Jurkat, Clone E6-1 (cell line): Measurements from ENCODE around the gene NSL1.
A peak's percentile ranks its signal among the peaks of the same experiment; 100 is the strongest.
"Not testable (repeated sequence)": the region's sequence is repeated elsewhere in the genome, so short reads cannot be mapped to it uniquely, and the experiment has no call there.

Experiments
- DNase-seq: peaks from one replicate; pipeline ENCODE4 v3.0.0-alpha.2; 2011; ENCODE audit warnings: low read depth, low spot score
- H3K4me3 ChIP-seq: 2 replicates; pipeline ENCODE4 v1.5.1; 2011; ENCODE audit warnings: mild to moderate bottlenecking, low read length, control low read depth, moderate library complexity

NSL1 gene

DNA sequence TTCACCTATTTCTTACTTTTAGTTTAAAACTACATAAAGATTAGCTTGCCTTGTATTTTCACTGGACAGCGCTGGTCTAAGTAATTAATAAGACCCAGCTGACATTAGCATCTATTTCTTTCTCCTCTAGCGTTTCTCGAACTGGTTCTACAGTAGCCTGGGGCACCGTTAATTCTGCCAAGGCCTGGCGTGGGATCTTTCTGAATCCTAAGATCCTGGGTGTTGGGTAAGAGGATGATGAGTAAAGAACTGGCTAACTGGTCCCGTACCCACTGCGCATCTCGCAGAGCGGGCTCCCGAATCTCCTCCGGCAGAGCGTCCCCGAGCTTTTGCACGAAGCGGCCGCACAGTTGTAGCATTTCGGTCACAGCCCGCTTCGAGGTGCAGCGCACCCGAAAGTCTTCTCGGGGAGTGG lies 309 bp downstream of the NSL1 start:
- DNase-seq, result peak; percentile 39
- peak overlapping the region; percentile 97 for H3K4me3 ChIP-seq

DNA sequence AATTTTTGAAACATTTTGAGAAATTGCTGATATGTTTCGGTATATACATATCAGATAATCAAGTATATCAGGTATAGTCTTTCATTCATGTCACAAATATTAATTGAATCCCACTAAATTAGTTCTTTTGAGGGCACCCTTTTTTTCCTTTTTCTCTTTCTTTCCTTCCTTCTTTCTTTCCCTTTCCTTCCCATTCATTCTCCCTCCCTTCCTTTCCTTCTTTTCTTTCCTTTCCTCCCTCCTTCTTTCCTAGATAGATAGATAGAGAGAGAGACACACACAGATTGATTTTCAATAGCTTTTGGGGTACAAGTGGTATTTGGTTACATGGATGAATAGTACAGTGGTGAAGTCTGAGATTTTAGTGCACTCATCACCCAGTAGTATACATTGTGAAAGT lies 5.7 kb downstream of the NSL1 start:
- no peak for DNase-seq

DNA sequence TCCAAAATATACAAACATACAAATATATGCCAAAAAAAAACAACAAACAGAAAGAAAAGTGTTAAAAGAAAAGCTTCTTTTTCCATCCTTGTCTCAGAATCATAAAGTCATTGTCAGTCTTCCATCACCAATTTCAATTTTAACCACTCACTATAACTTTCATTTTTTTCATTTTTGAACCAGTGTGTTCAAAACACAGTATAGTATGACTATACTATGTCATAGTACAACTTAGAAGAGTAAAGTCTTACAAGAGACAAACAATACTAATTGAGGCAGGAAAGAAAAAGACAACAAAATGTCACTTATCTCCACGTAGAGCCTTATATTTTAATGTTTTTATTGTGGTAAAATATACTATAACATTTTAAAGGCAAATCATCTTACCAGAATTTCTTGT lies 7.6 kb downstream of the NSL1 start:
- no peak overlapping the region for H3K4me3 ChIP-seq
- no peak for DNase-seq

More for the DNA sequence above, 5.7 kb downstream of the NSL1 start:
- H3K4me3 ChIP-seq, result no peak overlapping the region

DNA sequence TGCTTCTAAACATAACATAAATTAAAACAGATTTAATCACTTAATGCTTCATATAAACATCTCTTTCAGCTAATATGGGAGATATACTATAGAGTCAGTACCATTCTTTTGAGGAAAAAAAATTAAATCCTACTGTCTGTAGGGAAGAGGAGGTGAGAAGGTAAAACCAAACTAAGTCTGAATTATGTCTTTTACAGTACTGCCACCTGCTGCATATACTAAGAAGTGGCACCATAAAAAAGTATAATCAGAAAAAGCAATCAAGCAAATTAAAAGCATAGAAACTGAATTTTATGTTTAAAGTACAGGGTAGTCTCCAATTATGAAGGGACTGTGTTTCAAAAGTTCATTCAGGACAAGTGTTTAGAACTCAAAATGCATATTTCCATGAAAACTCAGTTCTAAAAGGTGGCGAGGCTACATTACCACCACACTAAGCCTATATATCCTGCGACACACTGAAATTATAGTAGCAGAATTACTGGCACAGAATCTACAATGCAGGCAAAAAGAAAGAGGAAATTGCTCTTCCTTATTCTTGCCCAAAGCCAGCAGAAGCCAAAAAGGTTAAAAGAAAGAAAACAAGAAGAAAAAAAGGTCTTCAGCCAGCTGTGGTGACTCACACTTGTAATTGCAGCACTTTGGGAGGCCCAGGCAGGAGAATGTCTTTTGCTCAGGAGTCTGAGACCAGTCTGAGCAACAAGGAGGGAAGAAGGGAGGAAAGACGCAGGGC lies 9.0 kb downstream of the NSL1 start:
- no peak overlapping the region for H3K4me3 ChIP-seq
- no peak for DNase-seq

DNA sequence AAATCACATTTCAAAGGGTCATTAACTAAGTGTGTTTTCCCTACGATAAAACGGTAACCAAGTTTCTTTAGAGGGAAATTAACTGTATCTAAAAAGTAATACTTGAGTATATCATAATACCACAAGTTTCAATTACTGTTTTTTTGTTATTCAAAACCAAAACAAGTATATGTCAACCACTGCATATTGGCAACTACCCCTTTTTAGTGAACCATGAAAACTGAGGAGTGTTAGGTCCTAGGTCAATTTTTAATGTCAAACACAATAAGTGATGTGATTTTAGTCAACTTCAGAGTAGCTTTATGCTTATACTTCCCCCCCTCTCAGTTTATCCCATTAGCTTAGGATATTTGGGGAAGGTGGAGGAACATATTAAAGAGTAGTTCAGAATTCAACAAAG lies 10.4 kb downstream of the NSL1 start:
- no peak for DNase-seq
- H3K4me3 ChIP-seq, result no peak overlapping the region

DNA sequence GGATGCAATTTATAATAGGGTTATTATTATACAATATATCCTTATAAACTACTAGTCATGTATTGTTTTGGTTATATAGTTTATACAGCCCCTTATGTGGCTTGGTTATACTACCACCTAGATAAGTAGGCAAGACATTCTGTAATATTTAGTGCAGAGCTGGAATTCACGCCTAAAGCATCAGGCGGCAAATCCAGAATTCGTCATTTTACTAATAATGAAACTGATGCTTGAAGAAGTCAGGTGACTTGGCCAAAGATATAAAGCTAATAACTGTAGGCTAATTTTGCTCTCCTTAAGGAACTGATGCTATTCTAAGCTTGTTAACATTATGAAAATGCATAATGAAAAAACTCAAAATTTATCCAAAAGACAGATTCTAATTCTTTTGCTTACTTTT lies 10.8 kb downstream of the NSL1 start:
- DNase-seq, result no peak
- H3K4me3 ChIP-seq, result no peak overlapping the region

DNA sequence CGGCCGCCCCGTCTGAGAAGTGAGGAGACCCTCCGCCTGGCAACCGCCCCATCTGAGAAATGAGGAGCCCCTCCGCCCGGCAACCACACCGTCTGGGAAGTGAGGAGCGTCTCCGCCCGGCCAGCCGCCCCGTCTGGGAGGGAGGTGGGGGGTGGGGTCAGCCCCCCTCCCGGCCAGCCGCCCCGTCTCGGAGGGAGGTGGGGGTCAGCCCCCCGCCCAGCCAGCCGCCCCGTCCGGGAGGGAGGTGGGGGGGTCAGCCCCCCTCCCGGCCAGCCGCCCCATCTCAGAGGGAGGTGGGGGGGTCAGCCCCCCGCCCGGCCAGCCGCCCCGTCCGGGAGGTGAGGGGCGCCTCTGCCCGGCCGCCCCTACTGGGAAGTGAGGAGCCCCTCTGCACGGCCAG lies 12.5 kb downstream of the NSL1 start:
- H3K4me3 ChIP-seq, DNase-seq: not testable (repeated sequence)

DNA sequence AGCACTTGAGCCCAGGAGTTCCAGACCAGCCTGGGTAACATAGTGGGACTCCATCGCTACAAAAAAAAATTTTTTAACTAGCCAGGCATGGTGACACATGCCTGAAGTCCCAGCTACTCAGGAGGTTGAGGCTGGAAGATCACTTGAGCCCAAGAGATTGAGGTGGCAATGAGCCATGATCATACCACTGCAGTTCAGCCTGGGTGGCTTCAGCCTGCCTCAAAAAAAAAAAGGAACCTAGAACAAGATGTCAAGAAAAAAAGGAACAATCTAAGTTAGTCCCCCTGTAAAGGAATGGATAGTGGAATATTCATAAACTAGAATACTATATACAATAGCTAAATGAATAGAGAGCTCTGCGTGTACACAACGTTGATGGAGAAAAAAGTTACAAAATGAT lies 14.4 kb downstream of the NSL1 start:
- H3K4me3 ChIP-seq, result no peak overlapping the region
- DNase-seq, result no peak

DNA sequence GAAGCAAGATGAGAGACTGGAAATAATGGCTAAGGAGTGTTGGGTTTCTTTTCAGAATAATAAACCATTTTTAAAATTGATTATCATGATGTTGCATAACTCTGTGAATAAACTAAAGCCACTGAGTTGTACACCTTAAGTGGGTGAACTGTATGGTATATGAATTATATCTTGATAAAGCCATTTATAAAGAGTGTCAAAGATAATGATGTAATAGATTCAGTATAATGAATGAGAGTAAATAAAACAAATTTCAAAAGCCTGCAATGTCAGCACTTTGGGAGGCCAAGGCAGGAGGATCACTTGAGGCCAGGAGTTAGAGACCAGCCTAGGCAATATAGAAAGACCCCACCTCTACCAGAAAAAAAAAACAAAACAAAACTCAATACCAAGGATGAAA lies 16.3 kb downstream of the NSL1 start:
- no peak for DNase-seq
- H3K4me3 ChIP-seq, result no peak overlapping the region

DNA sequence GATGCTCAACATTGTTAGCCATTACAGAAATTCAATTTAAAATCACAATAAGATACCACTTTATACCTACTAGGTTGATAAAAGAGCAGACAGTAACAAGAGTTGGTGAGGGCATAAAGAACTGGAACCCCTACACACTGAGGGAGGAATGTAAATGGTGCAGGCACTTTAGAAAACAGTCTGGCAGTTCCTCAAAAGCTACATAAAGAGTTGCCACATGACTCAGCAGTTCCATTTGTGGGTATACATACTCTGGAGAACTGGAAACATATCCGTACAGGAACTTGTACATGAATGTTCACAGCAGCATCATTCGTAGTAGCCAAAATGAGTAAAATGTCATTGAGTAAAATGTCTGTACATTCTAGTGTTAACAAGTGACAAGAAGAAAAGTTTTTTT lies 17.0 kb downstream of the NSL1 start:
- no peak overlapping the region for H3K4me3 ChIP-seq
- no peak for DNase-seq

DNA sequence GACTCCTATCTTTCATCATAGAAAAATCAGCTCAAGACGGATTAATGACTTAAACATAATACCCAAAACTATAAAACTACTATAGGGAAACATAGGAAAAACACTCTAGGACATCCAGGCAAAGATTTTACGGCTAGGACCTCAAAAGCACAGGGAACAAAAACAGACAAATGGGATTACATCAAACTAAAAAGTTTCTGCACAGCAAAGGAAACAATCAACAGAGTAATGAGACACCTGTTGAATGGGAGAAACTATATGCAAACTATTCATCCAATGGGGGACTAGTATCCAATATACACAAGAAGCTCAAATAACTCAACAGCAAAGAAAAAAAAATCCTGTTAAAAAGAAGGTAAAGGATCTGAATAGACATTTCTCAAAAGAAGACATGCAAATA lies 18.6 kb downstream of the NSL1 start:
- H3K4me3 ChIP-seq, result no peak overlapping the region
- DNase-seq, result no peak

DNA sequence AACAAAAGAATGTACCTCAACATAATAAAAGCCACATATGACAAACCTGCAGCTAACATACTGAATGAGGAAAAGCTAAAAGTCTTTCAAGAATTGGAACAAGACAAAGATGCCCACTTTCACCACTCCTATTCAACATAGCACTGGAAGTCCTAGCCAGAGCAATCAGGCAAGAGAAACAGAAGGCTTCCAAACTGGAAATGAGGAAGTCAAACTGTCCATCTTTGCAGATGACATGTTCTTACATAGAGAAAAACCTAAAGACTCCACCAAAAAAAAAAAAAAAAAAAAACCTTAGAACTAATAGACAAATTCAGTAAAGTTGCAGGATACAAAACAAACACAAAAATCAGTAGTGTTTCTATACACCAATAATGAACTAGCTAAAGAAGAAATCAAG lies 20.2 kb downstream of the NSL1 start:
- no peak overlapping the region for H3K4me3 ChIP-seq
- DNase-seq, result no peak

DNA sequence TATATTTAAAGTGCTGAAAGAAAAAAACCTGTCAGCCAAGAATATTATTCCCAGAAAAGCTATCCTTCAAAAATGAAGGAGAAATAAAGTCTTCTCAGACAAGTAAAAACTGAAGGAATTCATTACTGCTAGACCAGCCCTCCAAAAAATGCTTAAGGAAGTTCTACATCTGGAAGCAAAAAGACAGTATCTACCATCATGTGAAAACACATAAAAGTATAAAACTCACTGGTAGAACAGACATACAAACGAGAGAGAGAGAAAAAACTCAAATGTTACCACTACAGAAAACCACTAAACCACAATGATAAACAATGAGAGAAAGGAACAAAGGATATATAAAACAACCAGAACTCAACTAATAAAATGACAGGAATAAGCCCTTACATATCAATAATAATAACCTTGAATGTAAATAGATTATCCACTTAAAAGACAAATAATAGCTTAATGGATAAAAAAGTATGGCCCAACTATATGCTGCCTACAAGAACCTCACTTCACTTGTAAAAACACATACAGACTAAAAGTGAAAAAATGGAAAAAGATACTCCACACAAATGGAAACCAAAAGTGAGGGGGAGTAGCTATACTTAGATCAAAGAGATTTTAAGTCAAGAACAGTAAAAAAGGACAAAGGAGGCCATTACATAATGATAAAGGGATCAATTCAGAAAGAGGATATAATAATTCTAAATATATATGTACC lies 22.0 kb downstream of the NSL1 start:
- no peak for DNase-seq
- no peak overlapping the region for H3K4me3 ChIP-seq

DNA sequence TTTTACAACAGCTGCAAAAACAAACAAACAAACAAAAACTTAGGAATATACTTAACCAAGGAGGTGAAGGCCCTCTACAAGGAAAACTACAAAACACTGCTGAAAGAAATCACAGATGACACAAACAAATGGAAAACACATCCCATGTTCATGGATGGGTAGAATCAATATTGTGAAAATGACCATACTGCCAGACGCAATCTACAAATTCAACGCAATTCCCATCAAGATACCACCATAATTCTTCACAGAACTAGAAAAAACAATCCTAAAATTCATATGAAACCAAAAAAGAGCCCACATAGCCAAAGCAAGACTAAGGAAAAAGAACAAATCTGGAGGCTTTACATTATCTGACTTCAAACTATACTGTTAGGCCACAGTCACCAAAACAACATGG lies 24.8 kb downstream of the NSL1 start:
- not testable (repeated sequence) for H3K4me3 ChIP-seq, DNase-seq

DNA sequence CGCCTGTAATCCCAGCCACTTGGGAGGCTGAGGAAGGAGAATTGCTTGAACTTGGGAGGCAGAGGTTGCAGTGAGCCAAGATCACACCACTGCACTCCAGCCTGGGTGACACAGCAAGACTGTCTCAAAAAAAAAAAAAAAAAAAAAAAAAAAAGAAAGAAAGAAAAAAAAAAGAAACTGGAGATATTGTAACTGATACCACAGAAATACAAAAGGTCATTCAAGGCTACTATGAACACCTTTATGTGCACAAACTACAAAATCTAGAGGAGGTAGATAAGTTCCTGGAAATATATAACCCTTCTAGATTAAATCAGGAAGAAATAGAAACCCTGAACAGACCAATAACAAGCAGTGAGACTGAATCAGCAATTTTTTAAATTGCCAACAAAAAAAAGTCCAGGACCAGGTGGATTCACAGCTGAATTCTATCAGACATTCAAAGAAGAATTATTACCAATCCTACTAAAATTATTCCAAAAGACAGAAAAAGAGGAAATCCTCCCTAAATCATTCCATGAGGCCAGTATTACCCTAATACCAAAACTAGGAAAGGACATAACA lies 26.8 kb downstream of the NSL1 start:
- DNase-seq, H3K4me3 ChIP-seq: not testable (repeated sequence)

DNA sequence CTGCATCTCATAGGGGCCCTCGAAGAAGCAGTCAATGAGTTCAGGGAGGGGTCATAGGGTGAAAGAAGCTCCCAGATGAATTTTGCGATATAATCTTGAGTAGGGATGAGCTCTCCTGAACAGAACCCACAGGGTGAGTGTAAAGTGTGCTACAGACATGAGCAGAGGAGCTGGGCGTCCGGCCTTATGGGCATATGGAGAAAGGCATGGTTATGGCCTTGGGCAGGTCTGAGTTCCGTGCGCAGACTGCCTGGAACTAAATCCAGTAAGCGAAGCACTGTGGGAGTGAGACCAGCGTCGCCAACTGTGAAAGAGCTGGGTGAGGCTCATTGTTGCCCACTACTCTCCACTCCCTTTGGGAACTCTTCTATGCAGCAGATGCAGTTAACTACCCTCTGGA lies 28.7 kb downstream of the NSL1 start:
- no peak overlapping the region for H3K4me3 ChIP-seq
- no peak for DNase-seq

DNA sequence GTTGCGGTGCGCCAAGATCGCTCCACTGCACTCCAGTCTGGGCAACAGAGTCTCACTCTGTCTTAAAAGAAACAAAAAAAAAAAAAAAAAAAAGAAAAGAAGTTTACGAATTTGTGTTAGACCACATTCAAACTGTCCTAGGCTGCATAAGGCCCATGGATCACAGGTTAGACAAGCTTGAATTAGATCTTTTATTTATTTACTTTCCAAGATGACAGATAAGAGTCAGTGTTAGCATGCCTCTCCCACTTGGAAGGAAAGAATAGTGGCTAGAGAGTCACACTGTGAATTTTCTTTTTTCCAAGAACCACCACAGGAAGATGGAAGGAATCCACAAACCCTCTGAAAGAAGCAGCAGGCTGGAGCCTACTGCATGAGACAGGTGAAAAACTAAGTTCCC lies 29.3 kb downstream of the NSL1 start:
- DNase-seq, result no peak

DNA sequence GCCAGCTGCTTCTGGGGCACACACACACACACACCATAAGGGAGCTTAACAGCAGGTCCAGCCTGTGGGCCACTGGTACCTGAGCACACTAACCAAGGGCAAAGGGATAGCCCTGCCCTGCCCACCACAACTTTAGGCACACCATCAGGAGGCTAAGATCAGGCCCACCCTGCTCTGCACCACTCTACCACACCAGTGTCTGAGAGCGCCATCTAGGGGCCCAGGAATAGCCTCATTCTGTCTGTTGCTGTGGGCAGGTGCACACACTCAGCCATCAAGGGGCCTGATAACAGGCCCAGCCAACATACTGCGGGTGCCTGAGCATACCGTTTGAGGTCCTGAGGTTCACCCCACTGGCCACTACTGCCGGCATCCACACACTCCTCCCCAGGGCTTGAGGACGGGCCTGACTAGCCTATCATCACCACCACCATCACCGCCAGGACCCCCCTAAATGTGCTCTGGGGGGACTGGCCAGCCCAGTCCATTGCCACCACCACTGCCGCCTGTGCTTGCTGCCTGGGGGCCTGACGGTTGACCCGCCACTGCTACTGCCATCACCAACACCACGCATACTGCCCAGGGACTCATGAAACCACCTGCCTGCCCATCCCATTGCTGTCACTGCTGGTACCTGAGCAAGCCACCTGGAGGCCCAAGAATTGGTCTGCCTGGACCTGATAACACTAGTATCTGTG lies 31.3 kb downstream of the NSL1 start:
- no peak for DNase-seq
- no peak overlapping the region for H3K4me3 ChIP-seq

More for the DNA sequence above, 29.3 kb downstream of the NSL1 start:
- no peak overlapping the region for H3K4me3 ChIP-seq

DNA sequence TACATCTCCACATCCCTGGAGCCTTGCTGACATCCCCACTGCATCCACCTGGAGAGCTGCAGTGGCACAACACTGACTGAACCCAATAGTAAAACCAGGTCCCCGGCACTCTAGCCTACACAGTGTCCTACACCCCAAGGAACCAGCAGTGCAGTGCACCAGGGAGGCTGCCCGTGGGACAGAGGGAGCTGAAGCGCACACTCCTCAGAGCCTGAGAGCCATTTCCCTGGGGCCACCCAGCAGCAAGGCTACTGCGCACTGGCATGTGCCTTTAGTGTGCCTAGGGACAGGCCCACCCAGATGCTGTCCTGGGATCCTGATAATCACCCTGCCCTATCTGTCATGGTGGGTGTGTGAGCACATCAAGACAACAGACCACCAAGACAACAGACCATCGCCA lies 31.9 kb downstream of the NSL1 start:
- no peak overlapping the region for H3K4me3 ChIP-seq
- DNase-seq, result no peak

DNA sequence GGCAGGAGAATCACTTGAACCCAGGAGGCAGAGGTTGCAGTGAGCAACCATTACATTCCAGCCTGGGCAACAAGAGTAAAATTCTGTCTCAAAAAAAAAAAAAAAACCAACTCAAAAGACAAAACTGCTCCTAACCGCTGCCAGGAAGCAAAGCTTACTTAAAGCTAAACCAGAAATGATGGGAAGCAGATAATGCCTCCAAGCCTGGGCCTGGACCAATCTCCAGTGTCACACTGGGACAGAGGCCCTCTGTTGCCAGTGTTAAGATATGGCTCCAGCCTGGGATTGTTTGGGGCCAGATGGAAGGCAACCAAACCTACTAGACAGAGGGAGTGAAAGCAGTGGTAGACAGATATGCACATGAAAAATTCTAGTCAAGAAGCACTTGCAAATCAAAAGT lies 36.9 kb downstream of the NSL1 start:
- no peak overlapping the region for H3K4me3 ChIP-seq
- DNase-seq, result no peak
